NT2/D1 (cell line): ENCODE measurements around the gene C15orf39.

Experiments used
- SUZ12 ChIP-seq: IDR thresholded peaks from 2 replicates; pipeline ENCODE4 v1.6.1; 2011; ENCODE audit not compliant: insufficient read length, insufficient read depth; ENCODE audit errors: extremely low read depth
- YY1 ChIP-seq: IDR thresholded peaks from 2 replicates; pipeline ENCODE4 v1.6.1; 2011; ENCODE audit not compliant: insufficient read length, insufficient read depth

DNA sequence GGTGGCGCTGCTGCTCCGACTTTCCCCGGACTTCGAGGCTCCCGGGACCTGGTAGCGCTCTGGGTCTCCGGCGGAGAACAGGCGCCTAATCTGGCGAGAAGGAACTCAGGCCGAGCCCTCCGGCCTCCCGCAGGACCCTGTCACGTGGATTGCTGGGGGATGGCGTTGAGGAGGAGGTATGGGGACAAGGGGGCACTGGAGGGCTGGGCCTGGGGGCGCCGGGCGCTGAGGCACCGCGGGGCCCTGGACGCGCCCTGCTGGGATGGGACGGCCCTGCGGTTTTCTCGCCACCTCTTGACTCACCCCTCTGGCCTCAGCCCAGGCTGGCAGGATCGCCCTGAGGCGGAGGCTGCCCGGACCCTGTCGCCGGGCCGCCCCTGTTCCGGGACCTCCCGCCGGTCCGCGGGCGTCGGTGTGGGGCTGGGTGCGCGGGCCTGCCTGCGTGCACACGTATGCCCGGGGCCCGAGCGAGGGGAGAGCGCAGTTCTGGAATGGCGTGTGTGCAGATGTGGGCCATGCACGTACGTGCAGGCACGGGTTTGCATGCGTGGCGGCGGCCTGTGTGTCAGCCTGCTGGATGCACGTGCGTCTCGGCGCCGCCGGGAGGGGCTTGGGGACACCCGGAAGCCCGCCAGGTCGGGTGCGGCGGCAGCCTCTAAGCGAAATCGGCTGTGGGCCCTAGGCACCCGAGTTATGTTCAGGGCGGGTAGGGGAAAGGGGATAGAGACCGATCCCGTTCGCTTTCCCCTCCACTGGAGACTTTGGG is 752 bp downstream of the C15orf39 start:
- TF ChIP-seq YY1 (no peak), SUZ12 (no peak)
